Kidney (tissue), 14 donors: Measurements from ENCODE around the gene CPEB3. TPM values are rescaled to one million over a fixed set of nuclear protein-coding genes. Genes with fewer than 3 reads are reported as not detected.
A peak's percentile ranks its signal among the peaks of the same experiment; 100 is the strongest.

Experiments
- DNase-seq, 5 donors: peaks; one replicate each; pipeline ENCODE4 v3.0.0-alpha.2; 2013 to 2020
- FAIRE-seq: peaks from 2 replicates; lab custom pipeline; 2012; peaks lifted over from hg19 to GRCh38; lab: Jason Lieb, UNC
- H3K27ac ChIP-seq, 2 donors: one replicate each; pipeline ENCODE4 v1.7.0; 2013; ENCODE audit warnings: low read depth in 2 of 2, low read length in 2 of 2, inconsistent platforms in 1 of 2
- H3K27me3 ChIP-seq: one replicate; pipeline ENCODE4 v1.7.1; 2013; ENCODE audit warnings: low read length, inconsistent platforms; ENCODE audit not compliant: control insufficient read depth, insufficient read depth
- H3K36me3 ChIP-seq, 3 donors: one replicate each; pipeline versions ENCODE4 v1.7.0 to v1.7.1; 2013; ENCODE audit warnings: low read length in 3 of 3, control low read depth in 1 of 3, inconsistent platforms in 1 of 3; ENCODE audit not compliant: insufficient read depth in 3 of 3, control insufficient read depth in 2 of 3
- H3K4me1 ChIP-seq, 3 donors: one replicate each; pipeline versions ENCODE4 v1.7.0 to v1.7.1; 2013; ENCODE audit warnings: low read length in 3 of 3, inconsistent platforms in 1 of 3, low read depth in 1 of 3; ENCODE audit not compliant: control insufficient read depth in 2 of 3, insufficient read depth in 2 of 3
- H3K4me3 ChIP-seq, 3 donors: one replicate each; pipeline versions ENCODE4 v1.7.0 to v1.8.1; 2013; ENCODE audit warnings: low read length in 3 of 3, control low read depth in 1 of 3, inconsistent platforms in 1 of 3
- H3K9ac ChIP-seq, 3 donors: one replicate each; pipeline versions ENCODE4 v1.7.0 to v1.7.1; 2013; ENCODE audit warnings: low read length in 3 of 3, control low read depth in 1 of 3, inconsistent platforms in 1 of 3
- H3K9me3 ChIP-seq, 3 donors: one replicate each; pipeline versions ENCODE4 v1.7.0 to v1.7.1; 2013; ENCODE audit warnings: low read length in 3 of 3, control low read depth in 1 of 3, inconsistent platforms in 1 of 3; ENCODE audit not compliant: control insufficient read depth in 2 of 3, insufficient read depth in 1 of 3
- CTCF ChIP-seq: IDR thresholded peaks from 3 replicates; pipeline ENCODE4 v1.5.1; 2012; ENCODE audit warnings: mild to moderate bottlenecking, moderate library complexity, borderline replicate concordance; ENCODE audit not compliant: insufficient read depth; ENCODE audit errors: extremely low read depth
- intact Hi-C: fragments of 100-400 bp; cut with DNase I; formaldehyde crosslinking; loops from one replicate; pipeline ENCODE4 v1.11.1; 2022
- polyA plus RNA-seq: library from polyadenylated mRNA; stranded (reverse); fragments of 350-450 nt; fragmentation: Illumina TruSeq; extraction: RNeasy Lipid Tissue Mini Kit (QIAGEN cat#74804); gene quantifications from one replicate; pipeline ENCODE4 v1.2.3, GENCODE V29; 2014; ENCODE audit warnings: low read depth, low replicate concordance; ENCODE audit not compliant: insufficient read depth
- total RNA-seq: library from RNA; stranded (reverse); fragmentation: NEBNext Ultra II Directional; extraction: Animal tissue kit (Norgen Biotek cat#: 25700); gene quantifications from one replicate; pipeline ENCODE4 v1.2.1, GENCODE V29; 2021
- donor health status: control.
- donor health status: control.
- donor health status: control.
- donor health status: control.
- donor health status: control.
- donor health status: DM: yes; HTN: yes; CAD: no.
- donor health status: Normal renal cell carcinoma (clear cell type).

CPEB3 gene
- total and polyA plus RNA-seq, 2 donors from 2014 or later: 2.3 to 7.4 TPM

- H3K9me3 ChIP-seq: no peaks in the 10 kb centered on the region
- TF ChIP-seq CTCF: no peak
- peak overlapping the region in 1 of 2 donors; percentile 78 for H3K27ac ChIP-seq
- no peaks in the 10 kb centered on the region for H3K4me1 ChIP-seq
- H3K36me3 ChIP-seq: no peaks in the 10 kb centered on the region
- intact Hi-C loops: no loop called here
- H3K9ac ChIP-seq: no peak overlapping the region
- no peak overlapping the region for H3K4me3 ChIP-seq
- no peak for DNase-seq
- FAIRE-seq: no peak
- no peaks in the 10 kb centered on the region for H3K27me3 ChIP-seq
Measured at GRCh38 chr10:92284112-92284704, 6.7 kb downstream of the CPEB3 start.

GRCh38 chr10:92278996-92279696 lies 11.7 kb downstream of the CPEB3 start:
- intact Hi-C loops: no loop called here
- Histone ChIP-seq H3K27me3 (no peaks in the 10 kb centered on the region), H3K9ac (no peak overlapping the region), H3K9me3 (no peaks in the 10 kb centered on the region), H3K36me3 (no peaks in the 10 kb centered on the region), H3K27ac (no peak overlapping the region), H3K4me1 (no peaks in the 10 kb centered on the region), H3K4me3 (no peak overlapping the region)
- FAIRE-seq (no peak), DNase-seq (no peak)
- no peak for TF ChIP-seq CTCF

GRCh38 chr10:92274071-92274470 lies 16.8 kb downstream of the CPEB3 start:
- Histone ChIP-seq H3K27me3 (no peaks in the 10 kb centered on the region), H3K36me3 (no peaks in the 10 kb centered on the region), H3K4me1 (no peaks in the 10 kb centered on the region), H3K9me3 (no peaks in the 10 kb centered on the region), H3K9ac (no peak overlapping the region), H3K27ac (no peak overlapping the region), H3K4me3 (no peak overlapping the region)
- no peak for TF ChIP-seq CTCF
- intact Hi-C loops: no loop called here
- DNase-seq (no peak), FAIRE-seq (no peak)
